K562 (cell line): ENCODE data around the gene ARID3B. TPM values are rescaled to one million over a fixed set of nuclear protein-coding genes. Genes with fewer than 3 reads are reported as not detected.
"Not testable (repeated sequence)": the region's sequence is repeated elsewhere in the genome, so short reads cannot be mapped to it uniquely, and the experiment has no call there.

ENCODE experiments used
- ATAC-seq: fragments of 200-7000 bp; cut with Tn5 transposase; 3 replicates; pipeline ENCODE4 v1.9.1; 2020; ENCODE audit warnings: moderate library complexity
- BruUV-seq: library from RNA; stranded (reverse); fragments of 400-500 nt; replicated peaks from 2 replicates; lab custom pipeline; 2021; lab: Mats Ljungman, UMichigan
- CTCF ChIA-PET: fragments of 300-600 bp; formaldehyde crosslinking; extraction: SDS; loops from one replicate; lab custom pipeline; 2021; ENCODE audit warnings: low intra/inter-chr PET ratio; lab: Yijun Ruan, JAX
- POLR2A ChIA-PET: fragments of 300-600, 350-650 bp; sonication (Branson Sonifier 250); formaldehyde crosslinking; extraction: SDS; loops from one replicate; lab custom pipeline; 2021; ENCODE audit warnings: antibody characterized with exemption, inconsistent platforms; lab: Yijun Ruan, JAX
- DNase-seq, 4 experiments: peaks; one replicate each; pipeline versions ENCODE4 v3.0.0 to v3.0.0-alpha.2; 2011 to 2018; ENCODE audit warnings: low spot score in 3 of 4, mixed read lengths in 3 of 4; ENCODE audit errors: extremely low read depth in 1 of 4
- FAIRE-seq: peaks from 2 replicates; lab custom pipeline; 2011; peaks lifted over from hg19 to GRCh38; lab: Jason Lieb, UNC
- H2AFZ ChIP-seq: 2 replicates; pipeline ENCODE4 v1.6.0; 2011; ENCODE audit warnings: low read depth, low read length, control low read depth, inconsistent platforms
- H3K27ac ChIP-seq: fragments of 200-600 bp; 3 replicates; pipeline ENCODE4 v1.8.0; 2011; ENCODE audit warnings: low read depth, mild to moderate bottlenecking, control low read depth, inconsistent platforms, low read length, moderate library complexity, mixed read lengths; ENCODE audit errors: extremely low read depth
- H3K27me3 ChIP-seq, 2 experiments: fragments of 300-600 bp in 1 of 2; 2 replicates in 1 of 2; 3 replicates in 1 of 2; pipeline versions ENCODE4 v1.6.0 to v1.8.0; 2011; ENCODE audit warnings: inconsistent platforms in 2 of 2, low read length in 2 of 2, mild to moderate bottlenecking in 1 of 2, mixed read lengths in 1 of 2, moderate library complexity in 1 of 2; ENCODE audit not compliant: control insufficient read depth in 2 of 2, insufficient read depth in 2 of 2
- H3K36me3 ChIP-seq: fragments of 300-600 bp; 3 replicates; pipeline ENCODE4 v1.8.0; 2011; ENCODE audit warnings: mild to moderate bottlenecking, low read length, inconsistent platforms; ENCODE audit not compliant: control insufficient read depth, insufficient read depth
- H3K4me1 ChIP-seq, 2 experiments: fragments of 200-600 bp in 1 of 2; replicated peaks in 1 of 2; 2 replicates in 1 of 2; 3 replicates in 1 of 2; pipeline versions ENCODE4 v1.5.1 to v1.8.0; 2011; ENCODE audit warnings: inconsistent platforms in 2 of 2, low read length in 2 of 2, mild to moderate bottlenecking in 1 of 2, mixed read lengths in 1 of 2, moderate library complexity in 1 of 2; ENCODE audit not compliant: control insufficient read depth in 2 of 2, insufficient read depth in 2 of 2
- H3K4me2 ChIP-seq: 2 replicates; pipeline ENCODE4 v1.6.1; 2011; ENCODE audit warnings: low read length, control low read depth, inconsistent platforms, mixed read lengths; ENCODE audit not compliant: insufficient read depth
- H3K4me3 ChIP-seq: fragments of 200-600 bp; sonication (generic), shearing (Covaris generic); 2 replicates; pipeline ENCODE4 v1.5.1; 2016; ENCODE audit warnings: control low read depth, inconsistent platforms
- H3K79me2 ChIP-seq: fragments of 200-600 bp; 3 replicates; pipeline ENCODE4 v1.8.0; 2011; ENCODE audit warnings: low read length, inconsistent platforms; ENCODE audit not compliant: control insufficient read depth, insufficient read depth
- H3K9ac ChIP-seq, 2 experiments: 2 replicates each; pipeline versions ENCODE4 v1.6.0 to v1.6.1; 2011; ENCODE audit warnings: low read depth in 2 of 2, low read length in 2 of 2, control low read depth in 1 of 2, inconsistent platforms in 1 of 2, mild to moderate bottlenecking in 1 of 2, mixed read lengths in 1 of 2; ENCODE audit not compliant: insufficient read depth in 1 of 2
- H3K9me1 ChIP-seq: one replicate; pipeline ENCODE4 v1.6.0; 2011; ENCODE audit warnings: inconsistent platforms, mild to moderate bottlenecking, low read length, moderate library complexity; ENCODE audit not compliant: control insufficient read depth, insufficient read depth
- H3K9me3 ChIP-seq: replicated peaks from 2 replicates; pipeline ENCODE4 v1.5.1; 2011; ENCODE audit warnings: low read depth, low read length, inconsistent platforms; ENCODE audit not compliant: control insufficient read depth, insufficient read depth
- H4K20me1 ChIP-seq: replicated peaks from 2 replicates; pipeline ENCODE4 v1.6.1; 2011; ENCODE audit warnings: low read length, inconsistent platforms, mixed read lengths; ENCODE audit not compliant: control insufficient read depth, insufficient read depth
- ARHGAP35 ChIP-seq: fragments of 450-650 bp; IDR thresholded peaks from 2 replicates; pipeline ENCODE4 v1.6.1; 2018; ENCODE audit not compliant: partially characterized antibody
- HINFP ChIP-seq: fragments of 450-650 bp; conservative IDR thresholded peaks from 2 replicates; pipeline ENCODE4 v1.6.1; 2016; ENCODE audit warnings: missing genetic modification characterization, low read depth, mild to moderate bottlenecking, control low read depth, missing compliant biosample characterization
- IRF1 ChIP-seq: sonication (generic); formaldehyde crosslinking; IDR thresholded peaks from 2 replicates; pipeline ENCODE4 v1.8.0; 2022; ENCODE audit warnings: missing genetic modification reagents, mild to moderate bottlenecking, borderline replicate concordance
- PHF21A ChIP-seq: fragments of 450-650 bp; IDR thresholded peaks from 2 replicates; pipeline ENCODE4 v1.6.1; 2017; ENCODE audit warnings: low read depth, borderline replicate concordance
- POLR2AphosphoS2 ChIP-seq: IDR thresholded peaks from 2 replicates; pipeline ENCODE4 v1.6.1; 2012; ENCODE audit warnings: low read length, improper control_type of control experiment
- POLR2AphosphoS5 ChIP-seq: IDR thresholded peaks from 2 replicates; pipeline ENCODE4 v1.6.1; 2011; ENCODE audit warnings: mild to moderate bottlenecking, low read depth, low read length, moderate library complexity; ENCODE audit not compliant: control insufficient read depth, insufficient read depth
- POLR2B ChIP-seq: fragments of 450-650 bp; IDR thresholded peaks from 2 replicates; pipeline ENCODE4 v1.6.1; 2018; ENCODE audit warnings: low read depth; ENCODE audit not compliant: partially characterized antibody
- POLR2G ChIP-seq: fragments of 200-400 bp; formaldehyde crosslinking; IDR thresholded peaks from 2 replicates; pipeline ENCODE4 v1.6.1; 2017; ENCODE audit warnings: low read depth, mild to moderate bottlenecking, antibody characterized with exemption, low read length, moderate library complexity
- SMAD4 ChIP-seq: fragments of 250-450 bp; sonication (Bioruptor Pico); conservative IDR thresholded peaks from 2 replicates; pipeline ENCODE4 v1.8.0; 2021; ENCODE audit warnings: inconsistent platforms, mild to moderate bottlenecking, moderate library complexity
- ZFP30 ChIP-seq: fragments of 250-450 bp; sonication (Bioruptor Pico); IDR thresholded peaks from 2 replicates; pipeline ENCODE4 v1.8.0; 2022; ENCODE audit warnings: moderate library complexity, mild to moderate bottlenecking, inconsistent platforms, borderline replicate concordance
- ZZZ3 ChIP-seq: fragments of 450-650 bp; IDR thresholded peaks from 2 replicates; pipeline ENCODE4 v1.6.1; 2016; ENCODE audit warnings: antibody characterized with exemption, mild to moderate bottlenecking, moderate library complexity
- WGBS: fragments of 100-300 bp; shearing (Covaris generic); methylation state at CpG from one replicate; pipeline ENCODE4 v1.1.6; 2016; ENCODE audit warnings: low coverage, mixed read lengths; ENCODE audit not compliant: insufficient coverage; ENCODE audit errors: missing lambda C conversion rate; 5-methylcytosine and 5-hydroxymethylcytosine counted together
- in situ Hi-C: fragments of 300-500 bp; cut with MboI; formaldehyde crosslinking; loops from 4 replicates; pipeline ENCODE4 v1.15.0; 2018; ENCODE audit warnings: inconsistent platforms, mixed read lengths
- intact Hi-C: fragments of 100-400 bp; cut with micrococcal nuclease; formaldehyde crosslinking; loops from 2 replicates; pipeline ENCODE4 v1.14.2; 2022
- polyA plus RNA-seq, 8 experiments: library from polyadenylated mRNA; depleted of rRNA in 4 of 8; stranded (reverse) in 5 of 8; unstranded in 3 of 8; fragments of >200 nt; fragmentation: Nextera tagmentation in 2 of 8; fragmentation: Illumina TruSeq in 1 of 8; extraction: Ambion mirVana in 2 of 8; extraction: Trizol in 1 of 8; gene quantifications; 2 replicates each; pipeline versions ENCODE4 v1.2.1 to v1.2.3, GENCODE V29; 2011 to 2014; ENCODE audit warnings: inconsistent platforms in 1 of 8, missing spikeins in 1 of 8
- total RNA-seq, 7 experiments: library from RNA; depleted of rRNA in 6 of 7; stranded (reverse); fragments of >200 nt in 6 of 7; fragmentation: Illumina TruSeq in 2 of 7; extraction: Trizol in 2 of 7; gene quantifications; 2 replicates each; pipeline versions ENCODE4 v1.2.1 to v1.2.3, GENCODE V29; 2011 to 2021; ENCODE audit warnings: low replicate concordance in 1 of 7

Gene ARID3B
- total and polyA plus RNA-seq, 9 of the 15 experiments (the other 6 are each of a cell fraction or from before 2014, with no cell fraction given) = 0.32 to 15.1 (median 7.1) TPM

- peaks cover 98% of the 10 kb centered on the region for H3K36me3 ChIP-seq
- not testable (repeated sequence) for ATAC-seq
Observed at GRCh38 chr15:74629696-74630095, 88.7 kb downstream of the ARID3B start.

GRCh38 chr15:74630284-74631086, 89.5 kb downstream of the ARID3B start:
- Histone ChIP-seq H3K9ac (0 out of 4 replicates have a peak overlapping the region, but pooled peaks of 1 of the 2 experiments have one; percentile 54), H2AFZ (no peak overlapping the region), H4K20me1 (peaks cover 30% of the 10 kb centered on the region), H3K79me2 (no peaks in the 10 kb centered on the region), H3K9me1 (peaks cover 10% of the 10 kb centered on the region), H3K27ac (no peak overlapping the region), H3K36me3 (peaks cover 98% of the 10 kb centered on the region), H3K4me1 (no peaks in the 10 kb centered on the region; a peak in 1 of 5 replicates), H3K4me3 (no peak overlapping the region), H3K9me3 (no peaks in the 10 kb centered on the region), H3K4me2 (no peak overlapping the region), H3K27me3 (no peaks in the 10 kb centered on the region)
- WGBS = 74% methylated on average over 6 of the region's 6 CpGs
- intact Hi-C loops = no loop called here
- ATAC-seq = peak; percentile 5; the same call in 1 of the 3 replicates
- CTCF ChIA-PET = interaction anchor here (0.6 to 2.2 kb wide), 3 partner anchors 18 to 256 kb away, joined by 3 to 32 read pairs (median 13); no protein-coding TSS in a partner anchor
- FAIRE-seq = no peak
- POLR2A ChIA-PET = interaction anchor here (0.6 to 3.8 kb wide), 5 partner anchors 11 to 182 kb away, joined by 3 to 16 read pairs (median 5); partner anchors contain the start of gene ARID3B
- BruUV-seq = no TSS peak
- DNase-seq = no peak
- in situ Hi-C loops = no loop called here
- TF ChIP-seq PHF21A (no peak), POLR2AphosphoS2 (peak; percentile 82), IRF1 (no peak), POLR2AphosphoS5 (peak; percentile 15; the same call in 1 of the 2 replicates), POLR2B (peak; percentile 35), ZFP30 (CRISPR knock-in tag) (no peak), POLR2G (0 out of 2 replicates have a peak, but pooled peaks have one; percentile 26), ZZZ3 (no peak), ARHGAP35 (no peak), SMAD4 (CRISPR knock-in tag) (no peak), HINFP (tag) (no peak)

More at GRCh38 chr15:74629696-74630095, 88.7 kb downstream of the ARID3B start:
- H4K20me1 ChIP-seq = peaks cover 32% of the 10 kb centered on the region
- POLR2A ChIA-PET = interaction anchor here (0.6 to 1.5 kb wide), 3 partner anchors 12 to 181 kb away, joined by 3 to 5 read pairs (median 3); no protein-coding TSS in a partner anchor
- CTCF ChIA-PET, H3K4me3 ChIP-seq, intact Hi-C loops, DNase-seq, H3K27me3 ChIP-seq, H2AFZ ChIP-seq, H3K79me2 ChIP-seq: not testable (repeated sequence)
- peak; percentile 63 for TF ChIP-seq POLR2G
- TF ChIP-seq, all 486 proteins: peak for 1; not testable (repeated sequence) for 485
- WGBS = 100% methylated on average over 5 of the region's 10 CpGs
- in situ Hi-C loops, BruUV-seq, H3K9me1 ChIP-seq, H3K27ac ChIP-seq, H3K4me1 ChIP-seq, H3K4me2 ChIP-seq, H3K9ac ChIP-seq, FAIRE-seq, H3K9me3 ChIP-seq: not testable (repeated sequence)
